HepG2 (cell line): ENCODE results near the gene SALL4. TPM values are rescaled to one million over a fixed set of nuclear protein-coding genes. Genes with fewer than 3 reads are reported as not detected.

Experiments used
- ATAC-seq: fragments of 200-7000 bp; cut with Tn5 transposase; 3 replicates; pipeline ENCODE4 v1.9.1; 2020; ENCODE audit warnings: mild to moderate bottlenecking, moderate library complexity
- BruUV-seq: library from RNA; stranded (reverse); fragments of 400-500 nt; replicated peaks from 2 replicates; lab custom pipeline; 2021; lab: Mats Ljungman, UMichigan
- CTCF ChIA-PET: fragments of 300-600 bp; formaldehyde crosslinking; extraction: SDS; loops from one replicate; lab custom pipeline; 2021; ENCODE audit warnings: low total read pairs, inconsistent platforms, low intra/inter-chr PET ratio; lab: Yijun Ruan, JAX
- POLR2A ChIA-PET: fragments of 350-600 bp; sonication (Branson Sonifier 250); formaldehyde crosslinking; loops from one replicate; lab custom pipeline; 2020; ENCODE audit warnings: antibody characterized with exemption, inconsistent platforms; lab: Yijun Ruan, JAX
- DNase-seq: peaks from one replicate; pipeline ENCODE4 v3.0.0-alpha.2; 2015; ENCODE audit warnings: low spot score
- FAIRE-seq: peaks from 3 replicates; lab custom pipeline; 2011; peaks lifted over from hg19 to GRCh38; lab: Jason Lieb, UNC
- H2AFZ ChIP-seq: one replicate; pipeline ENCODE4 v1.6.1; 2011; ENCODE audit warnings: low read length, inconsistent platforms
- H3K27ac ChIP-seq: fragments of 300-600 bp; 3 replicates; pipeline ENCODE4 v1.8.0; 2011; ENCODE audit warnings: mixed run types, mild to moderate bottlenecking, mixed read lengths, low read length, inconsistent platforms; ENCODE audit not compliant: insufficient read depth; ENCODE audit errors: extremely low read length
- H3K27me3 ChIP-seq, 2 experiments: fragments of 200-600 bp in 1 of 2; 2 replicates in 1 of 2; 3 replicates in 1 of 2; pipeline versions ENCODE4 v1.6.0 to v1.8.0; 2011; ENCODE audit warnings: low read length in 2 of 2, mild to moderate bottlenecking in 2 of 2, moderate library complexity in 2 of 2, inconsistent platforms in 1 of 2; ENCODE audit not compliant: insufficient read depth in 2 of 2, control insufficient read depth in 1 of 2
- H3K36me3 ChIP-seq, 2 experiments: fragments of 200-600 bp in 1 of 2; replicated peaks in 1 of 2; 2 replicates in 1 of 2; 3 replicates in 1 of 2; pipeline versions ENCODE4 v1.5.1 to v1.8.0; 2011; ENCODE audit warnings: low read length in 2 of 2, inconsistent platforms in 1 of 2; ENCODE audit not compliant: insufficient read depth in 2 of 2, control insufficient read depth in 1 of 2
- H3K4me1 ChIP-seq: 2 replicates; pipeline ENCODE4 v1.5.1; 2012; ENCODE audit warnings: low read length, inconsistent platforms; ENCODE audit not compliant: insufficient read depth
- H3K4me2 ChIP-seq: 2 replicates; pipeline ENCODE4 v1.6.0; 2011; ENCODE audit warnings: low read depth, low read length, inconsistent platforms
- H3K4me3 ChIP-seq, 3 experiments: fragments of 200-600 bp in 1 of 3; sonication (generic), shearing (Covaris generic) in 1 of 3; replicated peaks in 1 of 3; 2 replicates each; pipeline ENCODE4 v1.5.1; 2011 to 2016; ENCODE audit warnings: low read length in 3 of 3, inconsistent platforms in 2 of 3, low read depth in 2 of 3, mild to moderate bottlenecking in 2 of 3, control low read depth in 1 of 3, mixed read lengths in 1 of 3; ENCODE audit not compliant: insufficient read depth in 1 of 3
- H3K79me2 ChIP-seq: one replicate; pipeline ENCODE4 v1.6.1; 2011; ENCODE audit warnings: low read length, inconsistent platforms; ENCODE audit not compliant: insufficient read depth
- H3K9ac ChIP-seq: 2 replicates; pipeline ENCODE4 v1.6.0; 2011; ENCODE audit warnings: mild to moderate bottlenecking, low read depth, low read length, inconsistent platforms; ENCODE audit not compliant: insufficient read depth
- H3K9me3 ChIP-seq: 2 replicates; pipeline ENCODE4 v1.5.1; 2012; ENCODE audit warnings: mild to moderate bottlenecking, low read length
- H4K20me1 ChIP-seq: 2 replicates; pipeline ENCODE4 v1.6.0; 2011; ENCODE audit warnings: inconsistent platforms, mild to moderate bottlenecking, low read length, moderate library complexity; ENCODE audit not compliant: insufficient read depth
- ASH2L ChIP-seq: fragments of 300-600, 200-600 bp; sonication (generic); IDR thresholded peaks from 2 replicates; pipeline ENCODE4 v1.7.0; 2017; ENCODE audit warnings: low read depth, mild to moderate bottlenecking, moderate library complexity, mixed read lengths, low read length; ENCODE audit not compliant: insufficient read length
- FUBP1 ChIP-seq: sonication (generic); formaldehyde crosslinking; IDR thresholded peaks from 2 replicates; pipeline ENCODE4 v1.5.1; 2020; ENCODE audit warnings: missing genetic modification reagents, mild to moderate bottlenecking, borderline replicate concordance
- HNF4G ChIP-seq, 2 experiments: sonication (generic) in 1 of 2; formaldehyde crosslinking in 1 of 2; IDR thresholded peaks; 2 replicates each; pipeline versions ENCODE4 v1.4.0 to v1.6.1; 2011 to 2020; ENCODE audit warnings: borderline replicate concordance in 2 of 2, low read depth in 2 of 2, mild to moderate bottlenecking in 2 of 2, low read length in 1 of 2, missing genetic modification reagents in 1 of 2, moderate library complexity in 1 of 2
- KMT2A ChIP-seq: sonication (generic); formaldehyde crosslinking; IDR thresholded peaks from 2 replicates; pipeline ENCODE4 v1.4.0; 2020; ENCODE audit warnings: missing genetic modification reagents
- PBX2 ChIP-seq: IDR thresholded peaks from 2 replicates; pipeline ENCODE4 v1.6.1; 2016; ENCODE audit warnings: control low read depth
- PCBP2 ChIP-seq: fragments of 200-400 bp; formaldehyde crosslinking; optimal IDR thresholded peaks from 2 replicates; pipeline ENCODE3; 2018; ENCODE audit warnings: low read length, low read depth; ENCODE audit not compliant: poor library complexity, severe bottlenecking
- RFX1 ChIP-seq: fragments of 450-650 bp; IDR thresholded peaks from 2 replicates; pipeline ENCODE4 v1.6.1; 2017
- RFXANK ChIP-seq: IDR thresholded peaks from 2 replicates; pipeline ENCODE4 v1.6.1; 2016
- SAP130 ChIP-seq: IDR thresholded peaks from 2 replicates; pipeline ENCODE4 v1.6.1; 2016; ENCODE audit warnings: low read depth
- SP5 ChIP-seq: IDR thresholded peaks from 2 replicates; pipeline ENCODE4 v1.6.1; 2016; ENCODE audit warnings: low read depth, borderline replicate concordance
- TEAD2 ChIP-seq: sonication (generic); formaldehyde crosslinking; IDR thresholded peaks from 2 replicates; pipeline ENCODE4 v1.9.0; 2021; ENCODE audit warnings: missing genetic modification reagents
- UBTF ChIP-seq: sonication (generic); formaldehyde crosslinking; IDR thresholded peaks from 2 replicates; pipeline ENCODE4 v1.4.0; 2020; ENCODE audit warnings: mild to moderate bottlenecking, missing genetic modification reagents
- ZNF326 ChIP-seq: sonication (generic); formaldehyde crosslinking; IDR thresholded peaks from 2 replicates; pipeline ENCODE4 v1.4.0; 2020; ENCODE audit warnings: missing genetic modification reagents, borderline replicate concordance
- ZNF34 ChIP-seq: sonication (generic); formaldehyde crosslinking; IDR thresholded peaks from 2 replicates; pipeline ENCODE4 v1.4.0; 2020; ENCODE audit warnings: mild to moderate bottlenecking, missing genetic modification reagents, borderline replicate concordance
- ZNF367 ChIP-seq: sonication (generic); formaldehyde crosslinking; IDR thresholded peaks from 2 replicates; pipeline ENCODE4 v1.4.0; 2020; ENCODE audit warnings: missing genetic modification reagents, borderline replicate concordance
- ZNF598 ChIP-seq: sonication (generic); formaldehyde crosslinking; IDR thresholded peaks from 2 replicates; pipeline ENCODE4 v1.5.1; 2020; ENCODE audit warnings: mild to moderate bottlenecking, missing genetic modification reagents, borderline replicate concordance
- WGBS: methylation state at CpG from one replicate; pipeline ENCODE4 v1.1.6; 2017; ENCODE audit warnings: low lambda C conversion rate; 5-methylcytosine and 5-hydroxymethylcytosine counted together
- in situ Hi-C: cut with HindIII; loops from 2 replicates; pipeline ENCODE4 v1.10.0; 2017; ENCODE audit warnings: low pct_unique_long_range_greater_than_20kb; ENCODE audit not compliant: extremely low pct_ligation_motif_present
- intact Hi-C: fragments of 100-400 bp; cut with micrococcal nuclease; formaldehyde crosslinking; loops from one replicate; pipeline ENCODE4 v1.10.0; 2022; ENCODE audit not compliant: unreplicated experiment
- polyA plus RNA-seq, 8 experiments: library from polyadenylated mRNA; depleted of rRNA in 3 of 8; stranded (reverse) in 7 of 8; unstranded in 1 of 8; fragments of >200 nt; fragmentation: Illumina TruSeq in 4 of 8; extraction: Trizol in 4 of 8; gene quantifications; 2 replicates each; pipeline versions ENCODE4 v1.2.1 to v1.2.3, GENCODE V29; 2011 to 2016; ENCODE audit warnings: low read depth in 4 of 8, missing spikeins in 1 of 8, mixed read lengths in 1 of 8; ENCODE audit not compliant: insufficient read depth in 1 of 8
- total RNA-seq, 5 experiments: library from RNA; depleted of rRNA; stranded (reverse); fragments of >200 nt; fragmentation: Illumina TruSeq; extraction: Trizol; gene quantifications; 2 replicates each; pipeline ENCODE4 v1.2.3, GENCODE V29; 2016; ENCODE audit warnings: low read depth in 1 of 5

Gene SALL4
- total and polyA plus RNA-seq, 2 of the 13 experiments (the other 11 are each of a cell fraction or from before 2014, with no cell fraction given) = 0.33 to 1.8 TPM

- TF ChIP-seq SAP130 (CRISPR knock-in tag) (peak; percentile 87), ASH2L (no peak), ZNF34 (CRISPR knock-in tag) (no peak), KMT2A (no peak), RFXANK (CRISPR knock-in tag) (no peak), HNF4G (IDR thresholded peaks at IDR 0.05; ENCODE audit: borderline replicate concordance, low read depth, low read length) (peak; percentile 5; the same call in 1 of the 2 replicates), HNF4G (CRISPR knock-in tag; IDR thresholded peaks at IDR 0.05; ENCODE audit: borderline replicate concordance, low read depth) (peak; percentile 40; the same call in 1 of the 2 replicates)
Measured at GRCh38 chr20:51760905-51761546, 41.3 kb downstream of the SALL4 start (continued).

GRCh38 chr20:51759769-51760510 lies 42.4 kb downstream of the SALL4 start:
- DNase-seq (peak; percentile 64), FAIRE-seq (peak; percentile 39), ATAC-seq (no peak)
- in situ Hi-C loops (loop anchor here (10.0 kb wide), 1 partner anchor 55 kb away; no protein-coding TSS in a partner anchor), intact Hi-C loops (loop anchor here (1.0 kb wide), 1 partner anchor 10 kb away; no protein-coding TSS in a partner anchor)
- no peak overlapping the region; the same call in 1 of the 2 replicates for H3K9ac ChIP-seq
- WGBS = 89% methylated on average over 14 of the region's 14 CpGs
- H3K4me2 ChIP-seq = 0 out of 2 replicates have a peak overlapping the region, but pooled peaks have one; percentile 6
- H4K20me1 ChIP-seq = no peaks in the 10 kb centered on the region
- no peaks in the 10 kb centered on the region for H3K9me3 ChIP-seq
- H2AFZ ChIP-seq = no peak overlapping the region
- H3K27me3 ChIP-seq = no peaks in the 10 kb centered on the region
- H3K4me3 ChIP-seq = no peak overlapping the region
- BruUV-seq = no TSS peak
- CTCF ChIA-PET = no interaction called here
- peaks cover 25% of the 10 kb centered on the region for H3K79me2 ChIP-seq
- peak overlapping the region; percentile 57 for H3K27ac ChIP-seq
- 0 out of 5 replicates have a peak, but pooled peaks cover 0 to 2% of the 10 kb centered on the region in 2 experiments for H3K36me3 ChIP-seq
- POLR2A ChIA-PET = interaction anchor here (1.2 to 2.1 kb wide), 2 partner anchors 10 to 21 kb away, joined by 3 to 12 read pairs; no protein-coding TSS in a partner anchor
- H3K4me1 ChIP-seq = peaks cover 51% of the 10 kb centered on the region
- TF ChIP-seq PBX2 (CRISPR knock-in tag) (no peak), TEAD2 (0 out of 2 replicates have a peak, but pooled peaks have one; percentile 20), FUBP1 (CRISPR knock-in tag) (no peak), ZNF598 (CRISPR knock-in tag) (no peak), UBTF (CRISPR knock-in tag) (no peak), SP5 (CRISPR knock-in tag) (peak; percentile 57), ZNF326 (CRISPR knock-in tag) (no peak), ZNF367 (CRISPR knock-in tag) (no peak), RFX1 (no peak), PCBP2 (no peak)
